Peyer's patch (tissue), 4 donors: Measurements from ENCODE around the gene CLECL1. TPM values are rescaled to one million over a fixed set of nuclear protein-coding genes. Genes with fewer than 3 reads are reported as not detected.
"Not testable (repeated sequence)": the region's sequence is repeated elsewhere in the genome, so short reads cannot be mapped to it uniquely, and the experiment has no call there.

ENCODE experiments used
- DNase-seq, 3 donors: peaks; one replicate each; pipeline ENCODE4 v3.0.0-alpha.2; 2017 to 2019
- H3K27ac ChIP-seq, 4 donors: fragments of 200-600 bp; sonication (generic); one replicate each; pipeline ENCODE4 v1.5.1; 2016 to 2019
- H3K27me3 ChIP-seq, 2 donors: fragments of 200-600 bp; sonication (generic); one replicate each; pipeline ENCODE4 v1.5.1; 2019
- H3K36me3 ChIP-seq, 3 donors: fragments of 200-600 bp; sonication (generic); one replicate each; pipeline ENCODE4 v1.5.1; 2016 to 2019
- H3K4me1 ChIP-seq, 4 donors: fragments of 200-600 bp; sonication (generic); one replicate each; pipeline ENCODE4 v1.5.1; 2016 to 2019
- H3K4me3 ChIP-seq, 4 donors: fragments of 200-600 bp; sonication (generic); 1 replicate in 3 of 4; 2 replicates in 1 of 4; pipeline ENCODE4 v1.5.1; 2016 to 2019; ENCODE audit warnings: mild to moderate bottlenecking in 1 of 4
- H3K9me3 ChIP-seq, 4 donors: fragments of 200-600 bp; sonication (generic); one replicate each; pipeline ENCODE4 v1.5.1; 2016 to 2019; ENCODE audit warnings: mild to moderate bottlenecking in 1 of 4
- POLR2A ChIP-seq, 2 donors: fragments of 450-650 bp; IDR thresholded peaks; one replicate each; pipeline ENCODE4 v1.5.1; 2017; ENCODE audit warnings: antibody characterized with exemption in 2 of 2, mild to moderate bottlenecking in 2 of 2, moderate library complexity in 2 of 2
- total RNA-seq, 4 donors: library from RNA; depleted of rRNA; stranded (reverse); fragments of >200 nt; gene quantifications; one replicate each; pipeline ENCODE4 v1.1.0, GENCODE V29; 2016
- TF ChIP-seq, protein P1 (sequence below), 6 experiments: fragments of 450-650 bp in 4 of 6; fragments of 200-600 bp in 2 of 6; sonication (generic) in 1 of 6; IDR thresholded peaks; one replicate each; pipeline ENCODE4 v1.5.1; 2017 to 2019; ENCODE audit warnings: antibody characterized with exemption in 6 of 6, mild to moderate bottlenecking in 3 of 6, moderate library complexity in 1 of 6

The CLECL1 gene
- total RNA-seq, 4 donors from 2014 or later = 4.1 to 4.2 TPM; not detected in 2

DNA sequence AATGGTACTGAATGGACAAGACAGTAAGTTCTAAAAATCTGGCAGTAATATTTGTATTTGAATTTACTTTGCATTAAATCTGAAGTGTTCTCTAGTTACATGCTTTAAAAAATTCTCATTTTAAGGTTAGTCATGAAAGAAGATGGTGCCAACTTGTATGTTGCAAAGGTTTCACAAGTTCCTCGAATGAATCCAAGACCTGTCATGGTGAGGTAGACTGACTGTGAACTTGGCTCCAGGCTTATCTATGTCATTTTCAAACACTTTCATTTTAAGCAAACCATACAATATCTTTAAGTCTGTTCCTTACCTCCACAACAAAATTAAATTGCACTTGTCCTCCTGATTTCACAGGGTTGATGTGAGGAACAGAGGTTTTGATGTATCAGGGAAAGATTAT, 40.0 kb downstream of the CLECL1 start:
- DNase-seq = no peak
- TF ChIP-seq, protein P1, sequence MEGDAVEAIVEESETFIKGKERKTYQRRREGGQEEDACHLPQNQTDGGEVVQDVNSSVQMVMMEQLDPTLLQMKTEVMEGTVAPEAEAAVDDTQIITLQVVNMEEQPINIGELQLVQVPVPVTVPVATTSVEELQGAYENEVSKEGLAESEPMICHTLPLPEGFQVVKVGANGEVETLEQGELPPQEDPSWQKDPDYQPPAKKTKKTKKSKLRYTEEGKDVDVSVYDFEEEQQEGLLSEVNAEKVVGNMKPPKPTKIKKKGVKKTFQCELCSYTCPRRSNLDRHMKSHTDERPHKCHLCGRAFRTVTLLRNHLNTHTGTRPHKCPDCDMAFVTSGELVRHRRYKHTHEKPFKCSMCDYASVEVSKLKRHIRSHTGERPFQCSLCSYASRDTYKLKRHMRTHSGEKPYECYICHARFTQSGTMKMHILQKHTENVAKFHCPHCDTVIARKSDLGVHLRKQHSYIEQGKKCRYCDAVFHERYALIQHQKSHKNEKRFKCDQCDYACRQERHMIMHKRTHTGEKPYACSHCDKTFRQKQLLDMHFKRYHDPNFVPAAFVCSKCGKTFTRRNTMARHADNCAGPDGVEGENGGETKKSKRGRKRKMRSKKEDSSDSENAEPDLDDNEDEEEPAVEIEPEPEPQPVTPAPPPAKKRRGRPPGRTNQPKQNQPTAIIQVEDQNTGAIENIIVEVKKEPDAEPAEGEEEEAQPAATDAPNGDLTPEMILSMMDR (IDR thresholded peaks at IDR 0.05) = no peak
- no peak for TF ChIP-seq POLR2A (IDR thresholded peaks at IDR 0.05)
- Histone ChIP-seq H3K27me3 (no peaks in the 10 kb centered on the region), H3K36me3 (peaks cover 0 to 39% (median 0%) of the 10 kb centered on the region in 3 donors), H3K9me3 (no peaks in the 10 kb centered on the region), H3K27ac (no peak overlapping the region), H3K4me3 (no peak overlapping the region), H3K4me1 (no peaks in the 10 kb centered on the region)

DNA sequence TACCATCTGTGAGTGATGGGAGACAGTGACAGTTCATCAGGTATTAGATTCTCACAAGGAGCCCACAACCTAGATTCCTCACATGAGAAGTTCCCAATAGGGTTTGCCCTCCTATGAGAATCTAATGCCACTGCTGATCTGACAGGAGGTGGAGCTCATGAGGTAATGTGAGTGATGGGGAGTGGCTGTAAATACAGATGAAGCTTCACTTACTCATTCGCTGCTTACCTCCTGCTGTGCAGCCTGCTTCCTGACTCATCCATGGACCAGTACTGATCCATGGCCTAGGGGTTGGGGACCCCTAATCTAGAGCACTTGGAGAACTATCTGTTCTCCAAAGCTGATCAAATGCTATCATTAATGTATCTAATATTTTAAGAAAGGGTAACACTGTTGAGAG, 45.7 kb downstream of the CLECL1 start:
- H3K36me3 ChIP-seq = peaks cover 0 to 27% (median 0%) of the 10 kb centered on the region in 3 donors
- H3K4me3 ChIP-seq = no peak overlapping the region
- no peaks in the 10 kb centered on the region for H3K9me3 ChIP-seq
- H3K4me1 ChIP-seq = no peaks in the 10 kb centered on the region
- no peaks in the 10 kb centered on the region for H3K27me3 ChIP-seq
- no peak overlapping the region for H3K27ac ChIP-seq
- DNase-seq = no peak
- TF ChIP-seq, protein P1 (IDR thresholded peaks at IDR 0.05) = no peak
- no peak for TF ChIP-seq POLR2A (IDR thresholded peaks at IDR 0.05)

DNA sequence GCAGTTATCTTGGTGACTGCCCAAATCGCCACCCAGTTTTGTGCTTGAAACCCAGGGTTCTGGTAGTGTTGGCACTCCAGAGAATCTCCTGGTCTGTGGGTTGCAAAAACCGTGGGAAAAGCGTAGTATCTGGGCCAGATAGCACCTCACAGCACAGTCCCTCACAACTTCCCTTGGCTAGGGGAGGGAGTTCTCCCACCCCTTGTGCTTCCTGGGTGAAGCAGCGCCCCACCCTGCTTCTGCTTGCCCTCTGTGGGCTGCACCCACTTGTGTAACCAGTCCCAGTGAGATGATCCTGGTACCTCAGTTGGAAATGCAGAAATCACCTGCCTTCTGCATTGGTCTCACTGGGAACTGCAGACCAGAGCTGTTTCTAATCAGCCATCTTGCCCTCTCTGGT, 47.0 kb downstream of the CLECL1 start:
- Histone ChIP-seq H3K4me3 (no peak overlapping the region), H3K36me3 (peaks cover 0 to 27% (median 0%) of the 10 kb centered on the region in 3 donors), H3K27ac (peak overlapping the region in 1 of 4 donors; percentile 4), H3K9me3 (no peaks in the 10 kb centered on the region), H3K4me1 (no peaks in the 10 kb centered on the region), H3K27me3 (no peaks in the 10 kb centered on the region)
- TF ChIP-seq, protein P1 (IDR thresholded peaks at IDR 0.05) = no peak
- TF ChIP-seq POLR2A (IDR thresholded peaks at IDR 0.05) = no peak
- no peak for DNase-seq

DNA sequence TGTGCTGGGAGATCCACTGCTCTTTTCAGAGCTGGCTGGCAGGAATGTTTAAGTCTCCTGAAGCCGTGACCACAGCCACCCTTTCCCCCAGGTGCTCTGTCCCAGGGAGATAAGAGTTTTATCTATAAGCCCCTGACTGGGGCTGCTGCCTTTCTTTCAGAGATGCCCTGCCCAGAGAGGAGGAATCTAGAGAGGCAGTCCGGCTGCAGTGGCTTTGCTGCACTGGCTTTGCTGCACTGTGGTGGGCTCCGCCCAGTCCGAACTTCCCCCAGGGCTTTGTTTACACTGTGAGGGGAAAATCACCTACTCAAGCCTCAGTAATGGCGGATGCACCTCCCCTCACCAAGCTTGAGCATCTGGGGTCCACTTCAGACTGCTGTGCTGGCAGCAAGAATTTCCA, 47.5 kb downstream of the CLECL1 start:
- not testable (repeated sequence) for H3K4me3 ChIP-seq, H3K27me3 ChIP-seq, H3K9me3 ChIP-seq, H3K4me1 ChIP-seq
- Histone ChIP-seq H3K27ac (peak overlapping the region in 1 of 4 donors; percentile 44), H3K36me3 (peaks cover 0 to 27% (median 0%) of the 10 kb centered on the region in 3 donors)
- DNase-seq = peak in 1 of 3 donors; percentile 52

DNA sequence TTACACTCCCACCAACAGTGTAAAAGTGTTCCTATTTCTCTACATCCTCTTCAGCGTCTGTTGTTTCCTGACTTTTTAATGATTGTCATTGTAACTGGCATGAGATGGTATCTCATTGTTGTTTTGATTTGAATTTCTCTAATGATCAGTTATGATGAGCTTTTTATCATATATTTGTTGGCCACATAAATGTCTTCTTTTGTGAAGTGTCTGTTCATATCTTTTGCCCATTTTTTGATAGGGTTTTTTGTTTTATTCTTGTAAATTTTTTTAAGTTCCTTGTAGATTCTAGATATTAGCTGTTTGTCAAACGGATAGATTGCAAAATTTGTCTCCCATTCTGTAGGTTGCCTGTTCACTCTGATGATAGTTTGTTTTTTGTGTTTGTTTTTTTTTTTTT, 49.9 kb downstream of the CLECL1 start:
- not testable (repeated sequence) for H3K27me3 ChIP-seq, H3K9me3 ChIP-seq, H3K4me1 ChIP-seq, DNase-seq, H3K4me3 ChIP-seq, H3K36me3 ChIP-seq, H3K27ac ChIP-seq

DNA sequence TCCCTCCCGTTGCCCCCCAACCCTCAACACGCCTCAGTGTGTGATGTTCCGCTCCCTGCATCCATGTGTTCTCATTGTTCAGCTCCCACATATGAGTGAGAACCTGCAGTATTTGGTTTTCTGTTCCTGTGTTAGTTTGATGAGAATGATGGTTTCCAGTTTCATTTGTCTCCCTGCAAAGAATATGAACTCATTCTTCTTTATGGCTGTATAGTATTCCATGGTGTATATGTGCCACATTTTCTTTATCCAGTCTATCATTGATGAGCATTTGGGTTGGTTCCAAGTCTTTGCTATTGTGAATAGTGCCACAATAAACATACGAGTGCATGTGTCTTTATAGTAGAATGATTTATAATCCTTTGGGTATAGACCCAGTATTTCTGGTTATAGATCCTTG, 50.4 kb downstream of the CLECL1 start:
- H3K4me1 ChIP-seq, H3K27ac ChIP-seq, H3K36me3 ChIP-seq, H3K9me3 ChIP-seq, H3K4me3 ChIP-seq, DNase-seq, H3K27me3 ChIP-seq: not testable (repeated sequence)

DNA sequence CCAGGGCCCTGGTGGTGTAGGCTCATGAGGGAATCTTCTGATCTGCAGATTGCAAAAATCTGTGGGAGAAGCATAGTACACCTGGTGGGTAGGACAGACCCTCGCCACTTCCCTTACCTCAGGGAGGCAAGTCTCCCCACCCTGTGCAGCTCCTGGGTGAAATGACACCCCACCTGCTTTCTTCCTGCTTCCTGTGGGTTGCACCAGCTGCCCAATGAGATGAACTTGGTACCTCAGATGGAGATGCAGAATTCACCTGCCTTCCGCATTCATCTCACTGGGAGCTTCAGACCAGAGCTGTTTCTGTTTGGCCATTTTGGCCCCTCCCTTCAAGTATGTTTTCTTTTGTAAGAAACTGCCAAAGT, 58.7 kb downstream of the CLECL1 start:
- Histone ChIP-seq H3K27me3 (no peaks in the 10 kb centered on the region), H3K27ac (peak overlapping the region; percentile 32 to 76 (median 62)), H3K36me3 (no peaks in the 10 kb centered on the region), H3K9me3 (no peaks in the 10 kb centered on the region), H3K4me1 (peaks cover 0 to 4% (median 0%) of the 10 kb centered on the region in 4 donors), H3K4me3 (peak overlapping the region in 1 of 4 donors; percentile 13)
- peak; percentile 45 to 82 (median 64) for DNase-seq
- TF ChIP-seq, protein P1 (IDR thresholded peaks at IDR 0.05) = no peak
- no peak for TF ChIP-seq POLR2A (IDR thresholded peaks at IDR 0.05)
